Gastrocnemius medialis (tissue), 4 donors: Measurements from ENCODE around the gene OCSTAMP. TPM values are rescaled to one million over a fixed set of nuclear protein-coding genes. Genes with fewer than 3 reads are reported as not detected.

ENCODE experiments used
- ATAC-seq, 2 donors: fragments of 150-250 bp; one replicate each; pipeline ENCODE4 v1.9.1; 2016
- DNase-seq, 2 donors: peaks; one replicate each; pipeline ENCODE4 v3.0.0-alpha.2; 2019
- H3K27ac ChIP-seq, 4 donors: fragments of 200-600 bp; sonication (generic); 1 replicate in 1 of 4; 2 replicates in 3 of 4; pipeline ENCODE4 v1.5.1; 2016 to 2018; ENCODE audit warnings: mild to moderate bottlenecking in 2 of 4, moderate library complexity in 1 of 4
- H3K27me3 ChIP-seq, 3 donors: fragments of 200-600 bp; sonication (generic) in 2 of 3; 1 replicate in 1 of 3; 2 replicates in 2 of 3; pipeline versions ENCODE4 v1.5.1 to v1.6.0; 2016 to 2019; ENCODE audit warnings: mild to moderate bottlenecking in 1 of 3, moderate library complexity in 1 of 3
- H3K36me3 ChIP-seq, 2 donors: fragments of 200-600 bp; sonication (generic) in 1 of 2; one replicate each; pipeline ENCODE4 v1.5.1; 2017 to 2018
- H3K4me1 ChIP-seq, 2 donors: fragments of 200-600 bp; sonication (generic) in 1 of 2; one replicate each; pipeline ENCODE4 v1.5.1; 2016 to 2017; ENCODE audit warnings: mild to moderate bottlenecking in 2 of 2
- H3K4me3 ChIP-seq, 4 donors: fragments of 200-600 bp; sonication (generic) in 3 of 4; 1 replicate in 1 of 4; 2 replicates in 3 of 4; pipeline ENCODE4 v1.5.1; 2016 to 2019; ENCODE audit warnings: mild to moderate bottlenecking in 2 of 4
- H3K9me3 ChIP-seq, 3 donors: fragments of 200-600 bp; sonication (generic) in 2 of 3; 1 replicate in 1 of 3; 2 replicates in 2 of 3; pipeline ENCODE4 v1.5.1; 2016 to 2019
- CTCF ChIP-seq, 5 experiments: fragments of 450-650 bp in 3 of 5; fragments of 200-600 bp in 2 of 5; sonication (generic) in 2 of 5; IDR thresholded peaks in 4 of 5; conservative IDR thresholded peaks in 1 of 5; 1 replicate in 4 of 5; 2 replicates in 1 of 5; pipeline ENCODE4 v1.5.1; 2016 to 2019; ENCODE audit warnings: antibody characterized with exemption in 5 of 5, mild to moderate bottlenecking in 3 of 5, moderate library complexity in 3 of 5
- POLR2A ChIP-seq, 2 donors: fragments of 450-650 bp; IDR thresholded peaks; one replicate each; pipeline ENCODE4 v1.6.1; 2017; ENCODE audit warnings: antibody characterized with exemption in 2 of 2, mild to moderate bottlenecking in 2 of 2, moderate library complexity in 2 of 2
- in situ Hi-C, 4 donors: fragments of 200-750 bp; cut with MboI; loops; one replicate each; pipeline versions ENCODE4 v1.15.0 to v1.8.0; 2017; ENCODE audit warnings: low sequenced_read_pairs in 4 of 4
- intact Hi-C: fragments of 100-400 bp; cut with DNase I; formaldehyde crosslinking; loops from one replicate; pipeline ENCODE4 v1.15.1; 2023; ENCODE audit warnings: low total_unique reads
- total RNA-seq, 4 donors: library from RNA; depleted of rRNA; stranded (reverse); fragments of >200 nt; gene quantifications; one replicate each; pipeline versions ENCODE4 v1.1.0 to v1.2.3, GENCODE V29; 2016

Gene OCSTAMP
- total RNA-seq, 4 donors from 2014 or later: not detected

- in situ Hi-C loops: no loop called here
Measured at GRCh38 chr20:46512943-46513844, 37.3 kb downstream of the OCSTAMP start, which contains the start of gene ZNF334. TSS of gene ZNF334 (minus strand) at chr20:46513559. CDS start at chr20:46512102, 1,457 bp downstream.

GRCh38 chr20:46509523-46509922 lies 40.9 kb downstream of the OCSTAMP start:
- Histone ChIP-seq H3K4me3 (no peak overlapping the region), H3K36me3 (no peaks in the 10 kb centered on the region), H3K27ac (no peak overlapping the region), H3K4me1 (peaks cover 0 to 4% of the 10 kb centered on the region in 2 donors), H3K27me3 (peaks cover 0 to 7% (median 5%) of the 10 kb centered on the region in 3 donors), H3K9me3 (no peaks in the 10 kb centered on the region)
- in situ Hi-C loops (no loop called here), intact Hi-C loops (no loop called here)
- ATAC-seq: no peak
- DNase-seq: no peak
- TF ChIP-seq CTCF (IDR thresholded peaks at IDR 0.05 in 4 of 5, conservative IDR thresholded peaks at IDR 0.05 in 1 of 5) (no peak), POLR2A (IDR thresholded peaks at IDR 0.05) (no peak)

More at GRCh38 chr20:46512943-46513844, 37.3 kb downstream of the OCSTAMP start, which contains the start of gene ZNF334:
- DNase-seq (peak in 1 of 2 donors; percentile 36), ATAC-seq (peak in 1 of 2 donors; percentile 62)
- intact Hi-C loops: no loop called here
- H3K4me1 ChIP-seq: peaks cover 0 to 4% of the 10 kb centered on the region in 2 donors
- TF ChIP-seq POLR2A (IDR thresholded peaks at IDR 0.05) (no peak), CTCF (IDR thresholded peaks at IDR 0.05 in 4 of 5, conservative IDR thresholded peaks at IDR 0.05 in 1 of 5) (no peak)
- peak within 1 kb of the TSS; percentile 60 to 73 (median 68) for H3K4me3 ChIP-seq
- peaks cover 0 to 14% (median 14%) of the 10 kb centered on the region in 3 donors for H3K27me3 ChIP-seq
- no peaks in the 10 kb centered on the region for H3K9me3 ChIP-seq
- H3K36me3 ChIP-seq: no peaks in the 10 kb centered on the region
- peak within 1 kb of the TSS in 1 of 4 donors; percentile 55 for H3K27ac ChIP-seq

- Histone ChIP-seq H3K27me3 (no peaks in the 10 kb centered on the region), H3K9me3 (no peaks in the 10 kb centered on the region), H3K27ac (no peak overlapping the region), H3K4me3 (no peak overlapping the region), H3K36me3 (no peaks in the 10 kb centered on the region), H3K4me1 (peaks cover 0 to under 1% of the 10 kb centered on the region in 2 donors)
- DNase-seq: no peak
- intact Hi-C loops: no loop called here
- TF ChIP-seq CTCF (IDR thresholded peaks at IDR 0.05 in 4 of 5, conservative IDR thresholded peaks at IDR 0.05 in 1 of 5): no peak
- TF ChIP-seq POLR2A (IDR thresholded peaks at IDR 0.05): no peak
- no peak for ATAC-seq
- in situ Hi-C loops: no loop called here
Measured at GRCh38 chr20:46507760-46508407, 42.6 kb downstream of the OCSTAMP start.

GRCh38 chr20:46505506-46505905 lies 44.9 kb downstream of the OCSTAMP start:
- no peak for TF ChIP-seq CTCF (IDR thresholded peaks at IDR 0.05 in 4 of 5, conservative IDR thresholded peaks at IDR 0.05 in 1 of 5)
- no peak for TF ChIP-seq POLR2A (IDR thresholded peaks at IDR 0.05)
- no peak overlapping the region for H3K27ac ChIP-seq
- H3K27me3 ChIP-seq: no peaks in the 10 kb centered on the region
- no peak for DNase-seq
- in situ Hi-C loops (no loop called here), intact Hi-C loops (no loop called here)
- H3K9me3 ChIP-seq: peaks cover 0 to 15% (median 4%) of the 10 kb centered on the region in 3 donors
- no peaks in the 10 kb centered on the region for H3K36me3 ChIP-seq
- no peak overlapping the region for H3K4me3 ChIP-seq
- no peak for ATAC-seq
- H3K4me1 ChIP-seq: no peaks in the 10 kb centered on the region
